ENCODE results near the gene IGFL4.

IGFL4 gene

GRCh38 chr19:46049597-46049996 lies 8.8 kb upstream of the IGFL4 start:
- no peak overlapping the region for H2AFZ ChIP-seq (ENCODE audit: low read depth)
- no peak overlapping the region for H3K4me2 ChIP-seq
- H3K4me1 ChIP-seq (ENCODE audit: low read depth, poor library complexity, severe bottlenecking): no peaks in the 10 kb centered on the region
- no peaks in the 10 kb centered on the region for H3K36me3 ChIP-seq (ENCODE audit: insufficient read depth)
- H3K27ac ChIP-seq: no peak overlapping the region
- no peaks in the 10 kb centered on the region for H4K20me1 ChIP-seq (ENCODE audit: insufficient read depth)
- H3K4me3 ChIP-seq (IDR thresholded peaks at IDR 0.05; ENCODE audit: insufficient read depth, low read depth, low read length): no peak overlapping the region
- TF ChIP-seq CTCF (conservative IDR thresholded peaks at IDR 0.05; ENCODE audit: low read depth, low read length): no peak
- no peak overlapping the region for H3K9ac ChIP-seq
- H3K27me3 ChIP-seq (ENCODE audit: insufficient read depth, low read depth): no peaks in the 10 kb centered on the region
- H3K79me2 ChIP-seq (ENCODE audit: insufficient read depth, low read depth): no peaks in the 10 kb centered on the region

- Histone ChIP-seq H3K79me2 (ENCODE audit: insufficient read depth, low read depth) (no peaks in the 10 kb centered on the region), H3K27ac (no peak overlapping the region), H3K4me1 (ENCODE audit: low read depth, poor library complexity, severe bottlenecking) (no peaks in the 10 kb centered on the region), H4K20me1 (ENCODE audit: insufficient read depth) (no peaks in the 10 kb centered on the region), H3K9ac (no peak overlapping the region), H3K27me3 (ENCODE audit: insufficient read depth, low read depth) (no peaks in the 10 kb centered on the region), H3K4me2 (no peak overlapping the region), H3K36me3 (ENCODE audit: insufficient read depth) (no peaks in the 10 kb centered on the region), H3K4me3 (IDR thresholded peaks at IDR 0.05; ENCODE audit: insufficient read depth, low read depth, low read length) (no peak overlapping the region), H2AFZ (ENCODE audit: low read depth) (no peak overlapping the region)
- TF ChIP-seq CTCF (conservative IDR thresholded peaks at IDR 0.05; ENCODE audit: low read depth, low read length): no peak
Measured at GRCh38 chr19:46043519-46043918, 2.7 kb upstream of the IGFL4 start.

- TF ChIP-seq CTCF (conservative IDR thresholded peaks at IDR 0.05; ENCODE audit: low read depth, low read length): no peak
- Histone ChIP-seq H4K20me1 (ENCODE audit: insufficient read depth) (no peaks in the 10 kb centered on the region), H3K9ac (no peak overlapping the region), H3K79me2 (ENCODE audit: insufficient read depth, low read depth) (no peaks in the 10 kb centered on the region), H3K4me2 (no peak overlapping the region), H3K4me3 (IDR thresholded peaks at IDR 0.05; ENCODE audit: insufficient read depth, low read depth, low read length) (no peak overlapping the region), H2AFZ (ENCODE audit: low read depth) (no peak overlapping the region), H3K27me3 (ENCODE audit: insufficient read depth, low read depth) (no peaks in the 10 kb centered on the region), H3K27ac (no peak overlapping the region), H3K4me1 (ENCODE audit: low read depth, poor library complexity, severe bottlenecking) (no peaks in the 10 kb centered on the region), H3K36me3 (ENCODE audit: insufficient read depth) (no peaks in the 10 kb centered on the region)
Measured at GRCh38 chr19:46042252-46042883, 1.6 kb upstream of the IGFL4 start.

GRCh38 chr19:46040125-46040524 lies 677 bp downstream of the IGFL4 start:
- Histone ChIP-seq H3K27ac (no peak overlapping the region), H3K4me2 (no peak overlapping the region), H3K9ac (no peak overlapping the region), H2AFZ (ENCODE audit: low read depth) (no peak overlapping the region), H3K27me3 (ENCODE audit: insufficient read depth, low read depth) (no peaks in the 10 kb centered on the region), H3K4me1 (ENCODE audit: low read depth, poor library complexity, severe bottlenecking) (no peaks in the 10 kb centered on the region), H4K20me1 (ENCODE audit: insufficient read depth) (no peaks in the 10 kb centered on the region), H3K36me3 (ENCODE audit: insufficient read depth) (no peaks in the 10 kb centered on the region), H3K79me2 (ENCODE audit: insufficient read depth, low read depth) (no peaks in the 10 kb centered on the region), H3K4me3 (IDR thresholded peaks at IDR 0.05; ENCODE audit: insufficient read depth, low read depth, low read length) (no peak overlapping the region)
- TF ChIP-seq CTCF (conservative IDR thresholded peaks at IDR 0.05; ENCODE audit: low read depth, low read length): no peak
